B cell (primary cell): ENCODE results near the gene COPS8. TPM values are rescaled to one million over a fixed set of nuclear protein-coding genes. Genes with fewer than 3 reads are reported as not detected.

Experiments used
- ATAC-seq: fragments of 200-7000 bp; cut with Tn5 transposase; one replicate; pipeline ENCODE4 v1.10.0; 2021; ENCODE audit warnings: low read depth, mild to moderate bottlenecking, moderate number of reproducible peaks, moderate library complexity
- CTCF ChIA-PET: fragments of 350-600 bp; sonication (Branson Sonifier 250); formaldehyde crosslinking; loops from one replicate; lab custom pipeline; 2021; ENCODE audit warnings: antibody characterized with exemption, inconsistent platforms; lab: Charles Lee
- POLR2A ChIA-PET: fragments of 350-600 bp; sonication (Branson Sonifier 250); formaldehyde crosslinking; loops from one replicate; lab custom pipeline; 2021; ENCODE audit warnings: antibody characterized with exemption; lab: Charles Lee
- DNase-seq: peaks from one replicate; pipeline ENCODE4 v3.0.0; 2013
- H2AFZ ChIP-seq: 2 replicates; pipeline ENCODE4 v1.6.1; 2012; ENCODE audit warnings: mild to moderate bottlenecking, low read depth, low read length; ENCODE audit not compliant: insufficient read depth, poor library complexity, severe bottlenecking
- H3K27ac ChIP-seq, 2 donors: 1 replicate in 1 of 2; 2 replicates in 1 of 2; pipeline ENCODE4 v1.5.1; 2012 to 2013; ENCODE audit warnings: low read length in 2 of 2, mild to moderate bottlenecking in 2 of 2, moderate library complexity in 1 of 2
- H3K27me3 ChIP-seq, 4 experiments: fragments of 200-600 bp in 1 of 4; sonication (generic) in 1 of 4; replicated peaks in 1 of 4; 1 replicate in 2 of 4; 2 replicates in 2 of 4; pipeline versions ENCODE4 v1.6.1 to v1.7.0; 2013 to 2016; ENCODE audit warnings: low read length in 3 of 4, mild to moderate bottlenecking in 2 of 4, mixed read lengths in 1 of 4, moderate library complexity in 1 of 4; ENCODE audit not compliant: insufficient read depth in 4 of 4, control insufficient read depth in 3 of 4; ENCODE audit errors: control extremely low read depth in 1 of 4
- H3K36me3 ChIP-seq, 2 experiments: replicated peaks in 1 of 2; 1 replicate in 1 of 2; 2 replicates in 1 of 2; pipeline versions ENCODE4 v1.6.1 to v1.7.1; 2013; ENCODE audit warnings: low read length in 1 of 2; ENCODE audit not compliant: insufficient read depth in 2 of 2, control insufficient read depth in 1 of 2; ENCODE audit errors: control extremely low read depth in 1 of 2, extremely low read depth in 1 of 2
- H3K4me1 ChIP-seq, 2 donors: fragments of 200-600 bp in 1 of 2; sonication (generic) in 1 of 2; 1 replicate in 1 of 2; 2 replicates in 1 of 2; pipeline versions ENCODE4 v1.5.1 to v1.6.1; 2013 to 2017; ENCODE audit warnings: low read length in 2 of 2; ENCODE audit not compliant: control insufficient read depth in 2 of 2, insufficient read depth in 2 of 2
- H3K4me2 ChIP-seq: replicated peaks from 2 replicates; pipeline ENCODE3; 2012; ENCODE audit warnings: mild to moderate bottlenecking, low read depth, low read length; ENCODE audit not compliant: poor library complexity, severe bottlenecking
- H3K4me3 ChIP-seq, 5 experiments: fragments of 200-600 bp in 1 of 5; sonication (generic) in 1 of 5; 1 replicate in 3 of 5; 2 replicates in 2 of 5; pipeline versions ENCODE4 v1.5.1 to v1.7.0; 2011 to 2016; ENCODE audit warnings: low read length in 4 of 5, mild to moderate bottlenecking in 4 of 5, low read depth in 2 of 5, control low read depth in 1 of 5, moderate library complexity in 1 of 5; ENCODE audit not compliant: insufficient read depth in 1 of 5; ENCODE audit errors: control extremely low read depth in 1 of 5, extremely low read depth in 1 of 5
- H3K79me2 ChIP-seq: fragments of 200-600 bp; sonication (generic); one replicate; pipeline ENCODE4 v1.6.0; 2016; ENCODE audit warnings: low read length; ENCODE audit not compliant: control insufficient read depth, insufficient read depth
- H3K9ac ChIP-seq: fragments of 200-600 bp; sonication (generic); 2 replicates; pipeline ENCODE4 v1.6.1; 2017; ENCODE audit warnings: mild to moderate bottlenecking, low read length, moderate library complexity
- H3K9me3 ChIP-seq, 3 donors: one replicate each; pipeline versions ENCODE4 v1.6.1 to v1.7.1; 2013; ENCODE audit warnings: low read length in 2 of 3; ENCODE audit not compliant: control insufficient read depth in 2 of 3, insufficient read depth in 1 of 3; ENCODE audit errors: control extremely low read depth in 1 of 3
- H4K20me1 ChIP-seq: 2 replicates; pipeline ENCODE4 v1.6.0; 2012; ENCODE audit warnings: mild to moderate bottlenecking, low read length; ENCODE audit not compliant: insufficient read depth, control insufficient read depth, poor library complexity, severe bottlenecking
- H3K27ac Mint-ChIP-seq: one replicate; pipeline ENCODE4 v1.8.0; 2021; ENCODE audit warnings: mixed read lengths
- H3K27me3 Mint-ChIP-seq: one replicate; pipeline ENCODE4 v1.8.0; 2021; ENCODE audit warnings: mixed read lengths
- H3K4me1 Mint-ChIP-seq: one replicate; pipeline ENCODE4 v1.8.0; 2021; ENCODE audit warnings: mixed read lengths
- H3K4me3 Mint-ChIP-seq: one replicate; pipeline ENCODE4 v1.8.0; 2021; ENCODE audit warnings: mixed read lengths
- H3K9me3 Mint-ChIP-seq: one replicate; pipeline ENCODE4 v1.8.0; 2022; ENCODE audit warnings: mixed read lengths; ENCODE audit not compliant: insufficient read depth
- CTCF ChIP-seq: fragments of 200-600 bp; IDR thresholded peaks from one replicate; pipeline ENCODE4 v1.8.0; 2022; ENCODE audit warnings: antibody characterized with exemption, mild to moderate bottlenecking
- EZH2 ChIP-seq: IDR thresholded peaks from 2 replicates; pipeline ENCODE4 v1.6.1; 2012; ENCODE audit warnings: borderline replicate concordance, low read depth, mild to moderate bottlenecking, moderate library complexity, low read length; ENCODE audit not compliant: insufficient read depth, poor library complexity, severe bottlenecking
- WGBS: methylation state at CpG from one replicate; pipeline ENCODE4 v1.1.5; 2013; ENCODE audit warnings: missing lambda C conversion rate; ENCODE audit not compliant: insufficient coverage; 5-methylcytosine and 5-hydroxymethylcytosine counted together
- intact Hi-C: fragments of 100-400 bp; cut with micrococcal nuclease; formaldehyde crosslinking; loops from one replicate; pipeline ENCODE4 v1.10.0; 2022
- polyA plus RNA-seq: library from polyadenylated mRNA; depleted of rRNA; stranded (reverse); fragments of >200 nt; gene quantifications from 2 replicates; pipeline ENCODE4 v1.2.3, GENCODE V29; 2012
- total RNA-seq, 2 donors: library from RNA; stranded (reverse); fragments of 120-200 nt in 1 of 2; gene quantifications; 1 replicate in 1 of 2; 2 replicates in 1 of 2; pipeline versions ENCODE4 v1.2.3 to v1.2.4, GENCODE V29; 2013 to 2022

COPS8 gene
- total and polyA plus RNA-seq, 2 donors (not counting 1 experiment from before 2014, with no cell fraction given), result 21.7 to 34.2 TPM

- Histone ChIP-seq H3K9me3 (peaks cover 0 to 24% (median 12%) of the 10 kb centered on the region in 3 donors), H3K4me2 (no peak overlapping the region), H2AFZ (no peak overlapping the region), H3K27ac (no peak overlapping the region), H3K27me3 (no peaks in the 10 kb centered on the region), H3K79me2 (no peaks in the 10 kb centered on the region), H3K36me3 (no peaks in the 10 kb centered on the region), H3K4me3 (no peak overlapping the region), H4K20me1 (no peaks in the 10 kb centered on the region), H3K4me1 (no peaks in the 10 kb centered on the region), H3K9ac (no peak overlapping the region)
- no peak for DNase-seq
- ChIA-PET POLR2A (no interaction called here), CTCF (no interaction called here)
- H3K4me1 Mint-ChIP-seq, result no peaks in the 10 kb centered on the region
- H3K9me3 Mint-ChIP-seq, result peaks cover 11% of the 10 kb centered on the region
- no peak for ATAC-seq
- H3K27ac Mint-ChIP-seq, result no peak overlapping the region
- no peaks in the 10 kb centered on the region for H3K27me3 Mint-ChIP-seq
- intact Hi-C loops, result no loop called here
- TF ChIP-seq EZH2 (no peak), CTCF (no peak)
- 73% methylated on average over 1 of the region's 3 CpGs for WGBS
- H3K4me3 Mint-ChIP-seq, result no peak overlapping the region
These were observed 58.8 kb downstream of the COPS8 start for GRCh38 chr2:237144516-237144915.

- POLR2A ChIA-PET, result no interaction called here
- Mint-ChIP-seq H3K27me3 (no peaks in the 10 kb centered on the region), H3K4me1 (no peaks in the 10 kb centered on the region), H3K4me3 (no peak overlapping the region), H3K9me3 (peaks cover 11% of the 10 kb centered on the region), H3K27ac (no peak overlapping the region)
- Histone ChIP-seq H3K9me3 (peaks cover 0 to 24% (median 12%) of the 10 kb centered on the region in 3 donors), H3K27me3 (no peaks in the 10 kb centered on the region), H3K79me2 (no peaks in the 10 kb centered on the region), H3K4me2 (no peak overlapping the region), H3K27ac (no peak overlapping the region), H3K9ac (no peak overlapping the region), H3K4me1 (no peaks in the 10 kb centered on the region), H3K36me3 (no peaks in the 10 kb centered on the region), H3K4me3 (no peak overlapping the region), H4K20me1 (no peaks in the 10 kb centered on the region), H2AFZ (no peak overlapping the region)
- no peak for ATAC-seq
- TF ChIP-seq EZH2, result no peak
- TF ChIP-seq CTCF, result no peak
- DNase-seq, result no peak
- intact Hi-C loops, result no loop called here
- CTCF ChIA-PET, result no interaction called here
These were observed 61.6 kb downstream of the COPS8 start for GRCh38 chr2:237147317-237147716.
